Right lobe of liver (tissue), 6 donors: ENCODE results near the gene NLRP3. TPM values are rescaled to one million over a fixed set of nuclear protein-coding genes. Genes with fewer than 3 reads are reported as not detected.
"Not testable (repeated sequence)": the region's sequence is repeated elsewhere in the genome, so short reads cannot be mapped to it uniquely, and the experiment has no call there.

Experiments used
- ATAC-seq, 4 donors: fragments of 200-7000 bp; cut with Tn5 transposase; one replicate each; pipeline ENCODE4 v1.9.1; 2020; ENCODE audit warnings: mild to moderate bottlenecking in 4 of 4, moderate library complexity in 4 of 4
- DNase-seq, 3 donors: peaks; one replicate each; pipeline ENCODE4 v3.0.0-alpha.2; 2020
- H3K27ac ChIP-seq, 3 donors: fragments of 200-600 bp; one replicate each; pipeline ENCODE4 v1.8.0; 2022
- H3K27me3 ChIP-seq, 2 donors: fragments of 200-600 bp; one replicate each; pipeline ENCODE4 v1.8.0; 2022
- H3K36me3 ChIP-seq, 4 donors: fragments of 200-600 bp; sonication (generic) in 1 of 4; one replicate each; pipeline versions ENCODE4 v1.5.1 to v1.8.0; 2017 to 2022; ENCODE audit warnings: control low read depth in 1 of 4
- H3K4me1 ChIP-seq, 4 donors: fragments of 200-600 bp; sonication (generic) in 1 of 4; one replicate each; pipeline versions ENCODE4 v1.5.1 to v1.8.0; 2017 to 2022; ENCODE audit warnings: control low read depth in 1 of 4
- H3K4me3 ChIP-seq, 3 donors: fragments of 200-600 bp; one replicate each; pipeline ENCODE4 v1.8.0; 2022
- H3K9me3 ChIP-seq, 4 donors: fragments of 200-600 bp; sonication (generic) in 1 of 4; one replicate each; pipeline versions ENCODE4 v1.5.1 to v1.8.0; 2017 to 2022; ENCODE audit warnings: control low read depth in 1 of 4
- POLR2A ChIP-seq: fragments of 450-650 bp; IDR thresholded peaks from one replicate; pipeline ENCODE4 v1.6.1; 2017; ENCODE audit warnings: antibody characterized with exemption, mild to moderate bottlenecking
- WGBS: methylation state at CpG from one replicate; pipeline ENCODE4 v1.1.6; 2018; ENCODE audit warnings: low coverage, low lambda C conversion rate; ENCODE audit not compliant: insufficient coverage; ENCODE audit errors: missing lambda C conversion rate; 5-methylcytosine and 5-hydroxymethylcytosine counted together
- intact Hi-C, 2 donors: fragments of 100-400 bp; cut with DNase I; formaldehyde crosslinking; loops; one replicate each; pipeline versions ENCODE4 v1.11.2 to v1.14.1; 2022
- total RNA-seq, 6 experiments: library from RNA; depleted of rRNA in 2 of 6; stranded (reverse); fragments of >200 nt in 2 of 6; fragmentation: NEBNext Ultra II Directional in 3 of 6; extraction: Animal tissue kit (Norgen Biotek cat#: 25700) in 3 of 6; gene quantifications; one replicate each; pipeline versions ENCODE4 v1.1.0 to v1.2.4, GENCODE V29; 2016 to 2023
- TF ChIP-seq, protein P1 (sequence below), 4 donors: fragments of 200-600 bp in 3 of 4; fragments of 450-650 bp in 1 of 4; IDR thresholded peaks; one replicate each; pipeline versions ENCODE4 v1.5.1 to v1.8.0; 2016 to 2022; ENCODE audit warnings: antibody characterized with exemption in 4 of 4, mild to moderate bottlenecking in 2 of 4
- donor health status: DM: no; HTN: yes; CAD: no.
- donor health status: DM: no; HTN: no; CAD: no.
- donor health status: DM: no; HTN: no; CAD: no.
- donor health status: DM: no; HTN: yes; CAD: no.
- donor health status: DM: no; HTN: yes; CAD: no.

The NLRP3 gene
- total RNA-seq, 6 experiments from 2014 or later = 0.11 to 2.0 (median 0.62) TPM

DNA sequence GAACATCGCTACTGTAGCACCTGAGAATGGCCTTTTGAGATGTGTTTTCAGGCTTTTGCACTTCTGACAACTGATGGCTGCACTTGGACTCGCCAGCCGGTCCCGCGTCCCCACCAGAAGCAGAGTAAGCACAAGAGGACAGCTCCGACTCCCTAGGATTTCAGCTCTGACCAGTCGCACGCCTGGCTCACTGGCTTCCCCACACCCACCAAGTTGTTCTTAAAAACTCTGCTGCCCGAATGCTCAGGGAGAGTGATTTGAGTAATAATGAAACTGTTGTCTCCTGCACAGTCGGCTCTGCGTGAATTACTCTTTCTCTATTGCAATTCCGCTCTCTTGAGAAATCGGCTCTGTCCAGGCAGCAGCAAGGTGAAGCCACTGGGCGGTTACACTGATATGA lies 40.2 kb upstream of the NLRP3 start:
- Histone ChIP-seq H3K9me3 (no peaks in the 10 kb centered on the region), H3K27ac (no peak overlapping the region), H3K4me3 (no peak overlapping the region), H3K36me3 (no peaks in the 10 kb centered on the region), H3K27me3 (no peaks in the 10 kb centered on the region), H3K4me1 (no peaks in the 10 kb centered on the region)
- 83% methylated on average over 7 of the region's 14 CpGs for WGBS
- TF ChIP-seq POLR2A = no peak
- TF ChIP-seq, protein P1, sequence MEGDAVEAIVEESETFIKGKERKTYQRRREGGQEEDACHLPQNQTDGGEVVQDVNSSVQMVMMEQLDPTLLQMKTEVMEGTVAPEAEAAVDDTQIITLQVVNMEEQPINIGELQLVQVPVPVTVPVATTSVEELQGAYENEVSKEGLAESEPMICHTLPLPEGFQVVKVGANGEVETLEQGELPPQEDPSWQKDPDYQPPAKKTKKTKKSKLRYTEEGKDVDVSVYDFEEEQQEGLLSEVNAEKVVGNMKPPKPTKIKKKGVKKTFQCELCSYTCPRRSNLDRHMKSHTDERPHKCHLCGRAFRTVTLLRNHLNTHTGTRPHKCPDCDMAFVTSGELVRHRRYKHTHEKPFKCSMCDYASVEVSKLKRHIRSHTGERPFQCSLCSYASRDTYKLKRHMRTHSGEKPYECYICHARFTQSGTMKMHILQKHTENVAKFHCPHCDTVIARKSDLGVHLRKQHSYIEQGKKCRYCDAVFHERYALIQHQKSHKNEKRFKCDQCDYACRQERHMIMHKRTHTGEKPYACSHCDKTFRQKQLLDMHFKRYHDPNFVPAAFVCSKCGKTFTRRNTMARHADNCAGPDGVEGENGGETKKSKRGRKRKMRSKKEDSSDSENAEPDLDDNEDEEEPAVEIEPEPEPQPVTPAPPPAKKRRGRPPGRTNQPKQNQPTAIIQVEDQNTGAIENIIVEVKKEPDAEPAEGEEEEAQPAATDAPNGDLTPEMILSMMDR (IDR thresholded peaks at IDR 0.05) = no peak
- intact Hi-C loops = no loop called here
- DNase-seq (no peak), ATAC-seq (no peak)

DNA sequence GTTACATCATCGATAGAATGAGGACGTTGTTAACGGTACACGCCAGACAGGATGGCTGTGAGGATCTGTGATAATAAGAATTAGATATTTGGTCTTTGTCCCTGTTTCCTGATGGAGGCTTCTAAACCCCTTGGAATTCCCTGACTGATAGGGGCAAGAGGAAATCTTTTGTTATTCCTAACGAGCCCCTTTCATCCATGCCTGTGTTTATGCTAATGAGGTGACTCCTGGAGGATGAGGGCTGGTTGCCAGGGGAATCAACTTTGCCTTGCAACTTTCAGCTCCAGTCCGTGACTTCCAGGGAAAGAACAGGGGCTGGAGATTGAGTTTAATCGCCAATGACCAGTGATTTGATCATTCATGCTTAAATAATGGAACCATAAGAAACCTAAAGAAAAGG lies 39.3 kb upstream of the NLRP3 start:
- TF ChIP-seq POLR2A = no peak
- TF ChIP-seq, protein P1 (IDR thresholded peaks at IDR 0.05) = no peak
- no peak for ATAC-seq
- H3K27me3 ChIP-seq = no peaks in the 10 kb centered on the region
- H3K27ac ChIP-seq = no peak overlapping the region
- no peak overlapping the region for H3K4me3 ChIP-seq
- H3K4me1 ChIP-seq = no peaks in the 10 kb centered on the region
- WGBS = 31% methylated on average over 7 of the region's 7 CpGs
- H3K9me3 ChIP-seq = no peaks in the 10 kb centered on the region
- no peaks in the 10 kb centered on the region for H3K36me3 ChIP-seq
- DNase-seq = no peak
- intact Hi-C loops = no loop called here

DNA sequence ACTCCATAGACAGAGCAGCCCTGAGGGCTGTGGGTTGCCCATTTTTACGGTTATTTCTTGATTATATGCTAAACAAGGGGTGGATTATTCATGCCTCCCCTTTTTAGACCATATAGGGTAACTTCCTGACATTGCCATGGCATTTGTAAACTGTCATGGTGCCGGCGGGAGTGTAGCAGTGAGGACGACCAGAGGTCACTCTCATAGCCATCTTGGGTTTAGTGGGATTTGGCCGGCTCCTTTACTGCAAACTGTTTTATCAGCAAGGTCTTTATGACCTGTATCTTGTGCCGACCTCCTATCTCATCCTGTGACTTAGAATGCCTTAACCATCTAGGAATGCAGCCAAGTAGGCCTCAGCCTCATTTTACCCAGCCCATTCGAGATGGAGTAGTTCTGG lies 38.3 kb upstream of the NLRP3 start:
- H3K4me3 ChIP-seq, ATAC-seq, H3K36me3 ChIP-seq, H3K4me1 ChIP-seq, H3K9me3 ChIP-seq, intact Hi-C loops, H3K27me3 ChIP-seq, DNase-seq, H3K27ac ChIP-seq: not testable (repeated sequence)
- WGBS = 55% methylated on average over 7 of the region's 7 CpGs

DNA sequence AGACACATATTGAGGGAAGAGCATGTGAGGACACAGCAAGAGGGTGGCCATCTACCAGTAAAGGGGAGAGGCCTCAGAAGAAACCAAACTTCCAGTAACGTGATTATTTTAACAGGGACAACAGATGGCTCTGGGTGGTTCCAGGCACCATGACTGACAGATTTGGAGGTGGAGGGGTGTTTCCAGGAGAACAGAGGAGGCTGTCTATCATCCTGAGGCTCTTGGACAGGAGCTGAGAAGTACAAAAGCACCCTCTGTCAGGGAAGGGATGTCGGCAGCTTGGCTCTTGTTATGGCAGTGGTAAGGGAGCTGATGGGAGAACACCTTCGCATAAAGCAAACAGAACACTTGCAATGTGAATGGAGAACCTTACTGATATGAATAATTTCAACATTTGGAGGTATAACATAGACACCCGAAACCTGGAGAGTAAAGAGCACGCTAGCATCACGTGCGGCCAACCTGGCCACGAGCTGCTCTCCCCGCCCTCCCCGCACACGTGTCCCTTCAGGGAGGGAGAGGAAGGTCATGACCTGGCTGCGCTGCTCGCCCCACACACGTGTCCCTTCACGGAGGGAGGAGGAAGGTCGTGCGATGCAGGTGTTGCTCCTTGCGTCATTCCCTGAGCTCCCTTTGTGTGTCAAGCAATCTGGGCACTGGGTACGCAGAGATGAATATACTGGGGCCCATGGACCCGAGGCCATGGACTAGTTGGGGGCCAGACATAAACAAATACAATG lies 37.5 kb upstream of the NLRP3 start:
- no peaks in the 10 kb centered on the region for H3K36me3 ChIP-seq
- H3K4me3 ChIP-seq = no peak overlapping the region
- 66% methylated on average over 9 of the region's 20 CpGs for WGBS
- no peaks in the 10 kb centered on the region for H3K9me3 ChIP-seq
- H3K4me1 ChIP-seq = no peaks in the 10 kb centered on the region
- TF ChIP-seq, protein P1 (IDR thresholded peaks at IDR 0.05) = no peak
- no peak for TF ChIP-seq POLR2A
- H3K27me3 ChIP-seq = no peaks in the 10 kb centered on the region
- intact Hi-C loops = no loop called here
- no peak for ATAC-seq
- no peak for DNase-seq
- H3K27ac ChIP-seq = no peak overlapping the region

DNA sequence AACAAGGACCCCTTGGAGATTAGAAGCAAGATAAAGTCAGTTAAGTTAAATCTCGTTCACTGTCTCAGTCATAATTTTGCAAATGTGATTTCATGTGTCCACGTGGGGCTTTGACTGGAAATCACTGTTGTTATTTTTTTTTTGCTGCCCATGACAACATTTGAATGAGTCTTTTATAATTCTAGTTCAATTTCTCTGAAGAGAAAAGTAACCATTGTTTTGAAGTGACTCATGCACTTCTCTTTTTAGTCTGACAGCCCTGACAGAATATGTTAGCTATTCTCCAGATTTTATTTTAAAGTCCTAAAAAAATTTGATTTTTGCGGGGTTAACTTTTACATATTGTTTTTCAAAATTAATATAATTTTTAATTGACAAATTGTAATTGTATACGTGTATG lies 30.7 kb upstream of the NLRP3 start:
- H3K4me3 ChIP-seq = no peak overlapping the region
- no peaks in the 10 kb centered on the region for H3K4me1 ChIP-seq
- H3K9me3 ChIP-seq = no peaks in the 10 kb centered on the region
- no peaks in the 10 kb centered on the region for H3K27me3 ChIP-seq
- ATAC-seq (no peak), DNase-seq (no peak)
- TF ChIP-seq, protein P1 (IDR thresholded peaks at IDR 0.05) = no peak
- TF ChIP-seq POLR2A = no peak
- intact Hi-C loops = no loop called here
- H3K36me3 ChIP-seq = no peaks in the 10 kb centered on the region
- no peak overlapping the region for H3K27ac ChIP-seq
- WGBS = 48% methylated on average over 4 of the region's 4 CpGs
